Measurements from ENCODE around the gene CPPED1.
"Not testable (repeated sequence)": the region's sequence is repeated elsewhere in the genome, so short reads cannot be mapped to it uniquely, and the experiment has no call there.

CPPED1 gene

GRCh38 chr16:12801511-12802042 is 2.1 kb downstream of the CPPED1 start:
- no peak for DNase-seq

GRCh38 chr16:12800817-12801216 is 2.9 kb downstream of the CPPED1 start:
- DNase-seq: no peak

DNA sequence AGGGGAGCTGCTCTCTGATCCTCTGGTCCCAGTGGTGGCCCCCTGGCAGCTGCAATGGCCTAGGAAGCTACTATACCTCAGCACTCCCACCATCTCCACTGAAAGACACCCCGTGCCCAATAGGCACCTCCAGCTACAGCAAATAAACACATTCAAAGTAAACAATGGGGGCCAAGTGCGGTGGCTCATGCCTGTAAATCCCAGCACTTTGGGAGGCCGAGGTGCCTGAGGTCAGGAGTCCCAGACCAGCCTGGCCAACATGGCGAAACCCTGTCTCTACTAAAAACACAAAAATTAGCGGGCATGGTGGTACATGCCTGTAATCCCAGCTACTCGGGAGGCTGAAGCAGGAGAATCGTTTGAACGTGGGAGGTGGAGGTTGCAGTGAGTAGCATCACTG is 3.7 kb downstream of the CPPED1 start:
- DNase-seq: not testable (repeated sequence)

DNA sequence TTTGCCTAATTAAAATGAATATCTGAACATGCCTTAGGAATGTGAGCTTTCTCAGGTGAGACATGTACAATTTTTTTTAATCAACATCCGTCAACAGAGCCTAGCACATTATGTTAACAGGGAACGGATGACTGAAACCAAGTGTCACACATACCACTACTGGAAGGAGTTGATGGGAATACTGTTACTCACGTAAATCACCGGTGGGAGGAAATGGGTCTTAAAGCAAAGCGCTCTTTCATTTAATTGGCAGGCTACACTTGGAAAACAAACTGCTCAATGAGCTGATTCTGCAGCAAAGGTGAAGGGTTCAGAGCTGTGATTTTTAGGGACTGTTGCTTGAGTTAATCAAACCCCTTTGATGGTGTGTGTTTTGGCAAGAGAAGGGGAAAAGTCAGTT is 4.8 kb downstream of the CPPED1 start:
- DNase-seq: no peak

- no peak for DNase-seq
Observed at GRCh38 chr16:12798171-12798570, 5.5 kb downstream of the CPPED1 start.

DNA sequence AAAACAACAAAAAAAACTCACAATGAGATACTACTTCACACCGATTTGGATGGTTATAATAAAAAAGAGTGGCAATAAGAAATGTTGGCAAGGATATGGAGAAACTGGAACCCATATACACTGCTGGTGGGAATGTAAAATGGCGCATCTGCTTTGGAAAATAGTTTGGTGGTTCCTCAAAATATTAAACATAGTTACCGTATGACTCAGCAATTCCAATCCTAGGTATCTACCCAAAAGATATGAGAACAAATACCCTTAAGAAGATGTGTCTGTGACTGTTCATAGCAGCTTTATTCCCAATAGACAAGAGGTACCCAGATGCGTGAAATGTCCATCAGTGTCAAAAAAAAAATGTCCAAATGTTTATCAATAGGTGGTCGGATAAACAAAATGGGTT is 7.2 kb downstream of the CPPED1 start:
- DNase-seq: no peak

- no peak for DNase-seq
Observed at GRCh38 chr16:12794486-12795387, 8.9 kb downstream of the CPPED1 start.

- no peak for DNase-seq
Observed at GRCh38 chr16:12793865-12794240, 9.8 kb downstream of the CPPED1 start.

GRCh38 chr16:12793120-12793864 is 10.4 kb downstream of the CPPED1 start:
- no peak for DNase-seq

GRCh38 chr16:12792528-12792927 is 11.2 kb downstream of the CPPED1 start:
- DNase-seq: not testable (repeated sequence)

DNA sequence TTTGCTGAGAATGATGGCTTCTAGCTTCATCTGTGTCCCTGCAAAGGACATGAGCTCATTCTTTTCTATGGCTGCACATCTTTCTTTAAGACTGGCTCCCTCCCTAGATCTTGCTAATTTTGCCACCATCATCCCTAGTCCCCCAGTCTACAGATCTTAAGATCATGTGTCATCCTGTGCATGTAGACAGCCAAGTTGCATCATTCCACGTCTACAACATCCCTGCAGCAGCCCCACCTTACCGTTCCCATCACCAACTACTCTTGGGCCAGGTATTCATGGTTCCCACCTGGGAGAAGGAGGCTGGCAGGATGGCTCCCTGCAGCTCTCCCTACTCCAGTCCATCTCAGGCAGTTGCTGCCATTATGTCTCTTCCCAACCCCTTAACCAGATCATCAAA is 12.3 kb downstream of the CPPED1 start:
- no peak for DNase-seq

DNA sequence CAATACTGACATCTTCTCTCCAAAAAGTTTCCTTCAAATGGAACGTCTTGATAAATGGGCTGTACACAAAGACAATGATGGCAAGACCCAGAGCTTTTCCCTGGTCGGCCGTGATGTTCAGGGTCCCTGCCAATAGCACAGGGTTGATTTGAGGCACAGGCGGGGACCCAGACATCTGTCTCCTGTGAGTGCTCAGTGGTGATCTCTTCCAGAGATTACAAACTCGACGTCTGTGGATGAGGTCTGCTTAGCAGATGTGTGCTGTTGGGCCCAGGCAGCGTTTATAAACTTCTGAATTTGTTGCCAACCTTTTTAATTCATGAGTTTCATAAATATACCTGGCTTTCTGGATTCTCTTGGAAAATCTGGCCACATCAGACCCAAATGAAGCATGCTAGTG is 14.9 kb downstream of the CPPED1 start:
- DNase-seq: no peak

GRCh38 chr16:12786081-12786480 is 17.6 kb downstream of the CPPED1 start:
- no peak for DNase-seq

DNA sequence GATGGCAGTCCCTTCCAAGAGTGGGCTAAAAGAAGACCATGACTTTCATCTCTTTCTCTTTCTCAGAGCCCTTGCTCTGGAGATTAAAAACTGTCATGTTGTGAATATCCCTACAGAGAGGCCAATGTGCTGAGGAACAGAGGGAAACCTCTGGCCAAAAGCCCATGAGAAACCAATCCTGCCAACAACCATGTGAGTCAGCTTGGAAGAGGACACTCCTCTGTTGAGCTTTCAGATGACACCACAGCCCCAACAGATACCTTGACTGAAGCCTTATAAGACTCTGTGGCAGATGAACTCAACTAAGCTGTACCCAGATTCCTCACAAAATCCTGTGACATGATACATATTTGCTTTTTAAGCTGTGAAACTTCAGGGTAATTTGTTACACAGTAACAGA is 19.6 kb downstream of the CPPED1 start:
- no peak for DNase-seq

DNA sequence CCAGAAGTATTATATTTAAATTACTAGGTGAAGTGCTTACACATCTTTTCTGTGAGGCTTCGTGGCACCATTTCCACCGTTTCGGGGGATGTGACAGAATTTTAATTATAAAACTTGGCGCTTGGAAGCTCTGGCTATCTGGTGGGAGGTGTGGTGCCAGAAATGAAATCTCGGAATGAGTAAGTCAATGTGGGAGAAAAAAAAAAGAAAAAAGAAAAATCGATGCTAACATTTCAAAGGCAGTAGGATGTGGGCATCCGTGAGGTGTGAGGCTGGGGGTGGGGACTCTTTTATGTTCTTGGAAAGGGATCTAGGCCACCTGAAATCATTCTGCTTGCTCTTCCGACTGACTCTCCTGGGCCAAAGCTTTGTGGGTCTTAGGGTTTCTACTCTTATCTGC is 21.9 kb downstream of the CPPED1 start:
- DNase-seq: no peak

GRCh38 chr16:12780467-12780866 is 23.2 kb downstream of the CPPED1 start:
- DNase-seq: no peak

- no peak for DNase-seq
Observed at GRCh38 chr16:12778726-12779125, 25.0 kb downstream of the CPPED1 start.

DNA sequence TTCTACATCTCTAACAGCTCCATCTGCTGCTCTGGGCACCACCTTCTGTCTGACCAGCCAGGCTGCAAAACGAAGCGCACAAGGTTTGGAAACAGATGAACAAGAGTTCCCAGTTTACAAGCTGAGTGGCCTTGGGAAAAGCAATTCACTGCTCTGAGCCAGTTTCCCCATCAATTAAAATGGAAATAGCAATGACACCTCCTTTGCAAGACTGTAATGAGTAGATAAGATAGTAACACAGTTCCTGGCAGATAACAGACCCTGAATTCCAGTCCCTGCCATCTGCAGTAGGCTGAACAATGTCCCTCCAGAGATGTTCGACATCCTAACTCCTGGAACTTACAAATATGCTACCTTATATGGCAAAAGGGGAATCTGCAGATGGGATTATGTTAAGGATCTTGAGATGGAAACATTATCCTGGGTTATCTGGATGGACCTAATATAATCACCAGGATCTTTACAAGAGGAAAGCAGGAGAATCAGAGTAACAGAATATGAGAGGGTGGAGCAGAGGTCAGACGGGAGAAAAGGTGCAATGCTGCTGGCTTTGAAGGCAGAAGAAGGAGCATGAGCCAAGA is 27.9 kb downstream of the CPPED1 start:
- no peak for DNase-seq

- DNase-seq: no peak
Observed at GRCh38 chr16:12773221-12773620, 30.5 kb downstream of the CPPED1 start.

- no peak for DNase-seq
Observed at GRCh38 chr16:12771341-12771798, 32.3 kb downstream of the CPPED1 start.

DNA sequence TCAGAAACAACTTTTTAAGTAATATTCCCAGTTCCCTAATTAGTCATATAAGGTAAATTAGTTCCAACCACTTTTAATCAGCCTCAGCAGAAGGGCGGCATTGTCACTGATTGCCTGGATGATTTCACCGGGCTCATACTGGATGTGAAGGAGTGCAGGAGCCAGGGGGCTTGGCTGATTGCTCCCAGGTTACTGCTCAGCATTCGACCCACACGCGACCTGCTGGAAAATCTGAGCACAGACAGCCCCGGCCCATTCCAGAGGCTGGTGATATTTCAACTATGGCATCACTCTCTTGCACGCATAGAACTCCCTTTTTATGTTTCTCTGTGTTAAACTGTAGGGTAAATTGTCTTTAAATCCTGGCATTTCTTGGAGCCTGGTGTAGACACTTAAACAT is 34.2 kb downstream of the CPPED1 start:
- no peak for DNase-seq

DNA sequence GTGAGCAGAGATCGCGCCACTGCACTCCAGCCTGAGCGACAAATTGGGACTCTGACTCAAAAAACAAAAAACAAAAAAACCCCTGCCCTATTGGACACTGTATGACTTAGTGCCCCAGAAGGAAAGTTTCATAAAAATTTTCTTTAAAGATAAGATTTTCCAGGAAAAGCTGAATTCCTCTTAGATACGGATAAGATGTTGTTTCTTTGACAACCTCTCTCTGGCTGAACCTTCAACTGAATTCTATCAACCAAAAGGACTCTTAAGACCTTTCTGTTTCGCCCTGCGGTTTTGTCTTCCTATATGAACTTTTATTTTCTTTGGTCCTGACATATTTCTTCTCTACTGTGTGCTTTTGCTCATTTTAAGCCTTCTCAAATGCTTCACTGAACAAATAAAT is 35.8 kb downstream of the CPPED1 start:
- DNase-seq: no peak

- no peak for DNase-seq
Observed at GRCh38 chr16:12766853-12767252, 36.8 kb downstream of the CPPED1 start.
